Right lobe of liver (tissue), 6 donors: Measurements from ENCODE around the gene LHPP. TPM values are rescaled to one million over a fixed set of nuclear protein-coding genes. Genes with fewer than 3 reads are reported as not detected.

Experiments used
- ATAC-seq, 4 donors: fragments of 200-7000 bp; cut with Tn5 transposase; one replicate each; pipeline ENCODE4 v1.9.1; 2020; ENCODE audit warnings: mild to moderate bottlenecking in 4 of 4, moderate library complexity in 4 of 4
- DNase-seq, 3 donors: peaks; one replicate each; pipeline ENCODE4 v3.0.0-alpha.2; 2020
- H3K27ac ChIP-seq, 3 donors: fragments of 200-600 bp; one replicate each; pipeline ENCODE4 v1.8.0; 2022
- H3K27me3 ChIP-seq, 2 donors: fragments of 200-600 bp; one replicate each; pipeline ENCODE4 v1.8.0; 2022
- H3K36me3 ChIP-seq, 4 donors: fragments of 200-600 bp; sonication (generic) in 1 of 4; one replicate each; pipeline versions ENCODE4 v1.5.1 to v1.8.0; 2017 to 2022; ENCODE audit warnings: control low read depth in 1 of 4
- H3K4me1 ChIP-seq, 4 donors: fragments of 200-600 bp; sonication (generic) in 1 of 4; one replicate each; pipeline versions ENCODE4 v1.5.1 to v1.8.0; 2017 to 2022; ENCODE audit warnings: control low read depth in 1 of 4
- H3K4me3 ChIP-seq, 3 donors: fragments of 200-600 bp; one replicate each; pipeline ENCODE4 v1.8.0; 2022
- H3K9me3 ChIP-seq, 4 donors: fragments of 200-600 bp; sonication (generic) in 1 of 4; one replicate each; pipeline versions ENCODE4 v1.5.1 to v1.8.0; 2017 to 2022; ENCODE audit warnings: control low read depth in 1 of 4
- CTCF ChIP-seq, 4 donors: fragments of 200-600 bp in 3 of 4; fragments of 450-650 bp in 1 of 4; IDR thresholded peaks; one replicate each; pipeline versions ENCODE4 v1.5.1 to v1.8.0; 2016 to 2022; ENCODE audit warnings: antibody characterized with exemption in 4 of 4, mild to moderate bottlenecking in 2 of 4
- POLR2A ChIP-seq: fragments of 450-650 bp; IDR thresholded peaks from one replicate; pipeline ENCODE4 v1.6.1; 2017; ENCODE audit warnings: antibody characterized with exemption, mild to moderate bottlenecking
- WGBS: methylation state at CpG from one replicate; pipeline ENCODE4 v1.1.6; 2018; ENCODE audit warnings: low coverage, low lambda C conversion rate; ENCODE audit not compliant: insufficient coverage; ENCODE audit errors: missing lambda C conversion rate; 5-methylcytosine and 5-hydroxymethylcytosine counted together
- intact Hi-C, 2 donors: fragments of 100-400 bp; cut with DNase I; formaldehyde crosslinking; loops; one replicate each; pipeline versions ENCODE4 v1.11.2 to v1.14.1; 2022
- total RNA-seq, 6 experiments: library from RNA; depleted of rRNA in 2 of 6; stranded (reverse); fragments of >200 nt in 2 of 6; fragmentation: NEBNext Ultra II Directional in 3 of 6; extraction: Animal tissue kit (Norgen Biotek cat#: 25700) in 3 of 6; gene quantifications; one replicate each; pipeline versions ENCODE4 v1.1.0 to v1.2.4, GENCODE V29; 2016 to 2023
- donor health status: DM: no; HTN: yes; CAD: no.
- donor health status: DM: no; HTN: no; CAD: no.
- donor health status: DM: no; HTN: no; CAD: no.
- donor health status: DM: no; HTN: yes; CAD: no.
- donor health status: DM: no; HTN: yes; CAD: no.

The LHPP gene
- total RNA-seq, 6 experiments from 2014 or later: 19.3 to 56.3 (median 36.3) TPM

- H3K9me3 ChIP-seq: no peaks in the 10 kb centered on the region
- H3K27me3 ChIP-seq: no peaks in the 10 kb centered on the region
- DNase-seq (peak in 1 of 3 donors; percentile 35), ATAC-seq (no peak)
- intact Hi-C loops: no loop called here
- H3K27ac ChIP-seq: no peak overlapping the region
- no peaks in the 10 kb centered on the region for H3K36me3 ChIP-seq
- peaks cover 0 to 5% (median 0%) of the 10 kb centered on the region in 4 donors for H3K4me1 ChIP-seq
- no CpG with 5 or more reads among the region's 6 CpGs for WGBS
- TF ChIP-seq POLR2A (no peak), CTCF (IDR thresholded peaks at IDR 0.05) (no peak)
- no peak overlapping the region for H3K4me3 ChIP-seq
Measured at GRCh38 chr10:124598196-124598595, 136.6 kb downstream of the LHPP start.

- Histone ChIP-seq H3K27ac (no peak overlapping the region), H3K4me3 (no peak overlapping the region), H3K27me3 (no peaks in the 10 kb centered on the region), H3K9me3 (no peaks in the 10 kb centered on the region), H3K36me3 (no peaks in the 10 kb centered on the region), H3K4me1 (peaks cover 0 to 5% (median 0%) of the 10 kb centered on the region in 4 donors)
- WGBS: 93% methylated on average over 10 of the region's 13 CpGs
- TF ChIP-seq POLR2A: no peak
- TF ChIP-seq CTCF (IDR thresholded peaks at IDR 0.05): no peak
- intact Hi-C loops: no loop called here
- no peak for ATAC-seq
- DNase-seq: peak in 1 of 3 donors; percentile 31
Measured at GRCh38 chr10:124598773-124599587, 137.4 kb downstream of the LHPP start.

- H3K36me3 ChIP-seq: no peaks in the 10 kb centered on the region
- H3K4me1 ChIP-seq: peaks cover 0 to 5% (median 0%) of the 10 kb centered on the region in 4 donors
- no peak overlapping the region for H3K4me3 ChIP-seq
- WGBS: no CpG with 5 or more reads among the region's 7 CpGs
- H3K27ac ChIP-seq: no peak overlapping the region
- ATAC-seq (no peak), DNase-seq (peak in 1 of 3 donors; percentile 40)
- no peaks in the 10 kb centered on the region for H3K9me3 ChIP-seq
- no peaks in the 10 kb centered on the region for H3K27me3 ChIP-seq
- intact Hi-C loops: no loop called here
- no peak for TF ChIP-seq CTCF (IDR thresholded peaks at IDR 0.05)
Measured at GRCh38 chr10:124599588-124600050, 138.0 kb downstream of the LHPP start.

DNA sequence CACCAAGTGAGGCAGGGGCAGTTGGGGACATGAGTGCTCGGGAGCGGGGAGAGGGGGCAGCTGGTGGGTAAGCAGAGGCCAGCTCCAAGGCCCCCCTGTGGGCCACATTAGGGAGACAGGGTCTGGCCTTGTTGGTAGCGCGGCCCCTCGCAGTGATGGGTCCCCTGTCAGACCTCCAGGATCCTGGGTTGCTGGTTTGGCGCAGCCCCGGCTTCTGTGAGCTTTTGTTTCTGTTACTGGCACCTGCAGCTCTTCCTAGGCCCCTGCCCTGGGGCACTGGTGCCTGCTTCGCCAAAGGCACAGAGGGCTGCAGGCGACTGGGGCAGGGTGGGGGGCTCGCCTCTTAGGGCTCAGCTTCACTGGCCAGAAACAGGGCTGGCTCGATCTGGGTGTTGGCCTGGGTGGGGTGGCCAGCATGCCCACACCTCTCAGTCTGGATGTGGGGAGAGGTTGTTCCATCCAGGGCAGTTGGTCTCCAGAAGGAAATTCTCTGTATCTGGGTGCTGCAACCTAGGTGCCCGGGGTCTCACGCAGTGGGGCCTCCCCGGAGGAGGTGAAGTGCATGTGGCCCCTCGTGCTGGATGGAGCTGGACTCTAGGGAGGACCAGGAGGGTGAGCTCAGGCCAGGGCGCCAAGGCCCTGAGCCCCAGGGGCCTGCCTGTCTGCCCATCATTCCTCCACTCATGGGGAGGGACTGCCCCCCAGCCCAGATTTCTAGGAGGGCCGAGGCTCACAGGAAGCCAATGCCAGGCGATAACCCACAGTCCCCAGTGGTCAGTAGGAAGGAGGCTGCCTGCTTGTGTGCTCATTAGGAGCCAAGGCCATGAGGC, 138.6 kb downstream of the LHPP start:
- Histone ChIP-seq H3K4me3 (no peak overlapping the region), H3K4me1 (peaks cover 0 to 5% (median 0%) of the 10 kb centered on the region in 4 donors), H3K9me3 (no peaks in the 10 kb centered on the region), H3K27ac (no peak overlapping the region), H3K36me3 (no peaks in the 10 kb centered on the region), H3K27me3 (no peaks in the 10 kb centered on the region)
- intact Hi-C loops: no loop called here
- no peak for TF ChIP-seq CTCF (IDR thresholded peaks at IDR 0.05)
- TF ChIP-seq POLR2A: no peak
- peak in 1 of 3 donors; percentile 28 for DNase-seq
- WGBS: 80% methylated on average over 1 of the region's 18 CpGs
- ATAC-seq: no peak
